Measurements from ENCODE around the gene CD300LD. TPM values are rescaled to one million over a fixed set of nuclear protein-coding genes. Genes with fewer than 3 reads are reported as not detected.
"Not testable (repeated sequence)": the region's sequence is repeated elsewhere in the genome, so short reads cannot be mapped to it uniquely, and the experiment has no call there.

The CD300LD gene
- total RNA-seq, 1 experiment from 2014 or later = not detected

DNA sequence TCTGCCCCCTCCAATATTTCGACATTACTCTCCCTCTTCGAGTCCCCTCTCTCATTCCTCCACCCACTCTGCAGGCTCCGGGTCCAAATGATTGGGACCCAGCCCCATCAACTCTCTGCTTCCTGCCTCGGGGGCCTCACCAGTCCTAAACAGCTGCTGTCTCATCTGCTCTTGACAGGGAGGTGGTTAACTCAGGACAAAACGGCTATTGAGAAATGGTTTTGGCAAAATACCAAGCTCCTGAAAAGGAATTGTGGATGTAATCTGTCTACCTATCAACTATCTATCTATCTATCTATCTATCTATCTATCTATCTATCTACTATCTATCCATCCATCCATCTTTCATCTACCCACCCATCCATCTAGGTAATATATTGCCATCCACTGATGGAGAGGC is 27.0 kb downstream of the CD300LD start:
- no peak overlapping the region for H3K9ac ChIP-seq (ENCODE audit: low read length)
- no peaks in the 10 kb centered on the region for H4K20me1 ChIP-seq (ENCODE audit: insufficient read depth, low read depth, low read length)
- H3K4me1 ChIP-seq (ENCODE audit: low read length) = no peaks in the 10 kb centered on the region
- H3K79me2 ChIP-seq (ENCODE audit: low read length) = no peaks in the 10 kb centered on the region
- no peaks in the 10 kb centered on the region for H3K9me3 ChIP-seq (ENCODE audit: low read length)
- no peak overlapping the region for H3K4me2 ChIP-seq (ENCODE audit: low read depth, low read length, poor library complexity, severe bottlenecking)
- DNase-seq = no peak
- no peak overlapping the region for H3K27ac ChIP-seq (ENCODE audit: low read length)
- no peaks in the 10 kb centered on the region for H3K9me2 ChIP-seq (replicated peaks; ENCODE audit: insufficient read depth, low read length)
- H3K4me3 ChIP-seq (ENCODE audit: low read length) = no peak overlapping the region
- no peaks in the 10 kb centered on the region for H3K36me3 ChIP-seq (ENCODE audit: insufficient read depth, low read length)
- H2AFZ ChIP-seq (ENCODE audit: low read length) = no peak overlapping the region
- no peaks in the 10 kb centered on the region for H3K27me3 ChIP-seq (ENCODE audit: low read length)

GRCh38 chr17:74563358-74563757 is 28.7 kb downstream of the CD300LD start:
- DNase-seq = no peak
- H3K27ac ChIP-seq (ENCODE audit: low read length) = no peak overlapping the region
- no peaks in the 10 kb centered on the region for H3K4me1 ChIP-seq (ENCODE audit: low read length)
- H3K4me2 ChIP-seq (ENCODE audit: low read depth, low read length, poor library complexity, severe bottlenecking) = no peak overlapping the region
- no peak overlapping the region for H3K9ac ChIP-seq (ENCODE audit: low read length)
- H3K36me3 ChIP-seq (ENCODE audit: insufficient read depth, low read length) = no peaks in the 10 kb centered on the region
- H3K4me3 ChIP-seq (ENCODE audit: low read length) = no peak overlapping the region
- no peaks in the 10 kb centered on the region for H3K9me3 ChIP-seq (ENCODE audit: low read length)
- H3K27me3 ChIP-seq (ENCODE audit: low read length) = no peaks in the 10 kb centered on the region
- no peak overlapping the region for H2AFZ ChIP-seq (ENCODE audit: low read length)
- no peaks in the 10 kb centered on the region for H3K9me2 ChIP-seq (replicated peaks; ENCODE audit: insufficient read depth, low read length)
- H3K79me2 ChIP-seq (ENCODE audit: low read length) = no peaks in the 10 kb centered on the region
- H4K20me1 ChIP-seq (ENCODE audit: insufficient read depth, low read depth, low read length) = no peaks in the 10 kb centered on the region

DNA sequence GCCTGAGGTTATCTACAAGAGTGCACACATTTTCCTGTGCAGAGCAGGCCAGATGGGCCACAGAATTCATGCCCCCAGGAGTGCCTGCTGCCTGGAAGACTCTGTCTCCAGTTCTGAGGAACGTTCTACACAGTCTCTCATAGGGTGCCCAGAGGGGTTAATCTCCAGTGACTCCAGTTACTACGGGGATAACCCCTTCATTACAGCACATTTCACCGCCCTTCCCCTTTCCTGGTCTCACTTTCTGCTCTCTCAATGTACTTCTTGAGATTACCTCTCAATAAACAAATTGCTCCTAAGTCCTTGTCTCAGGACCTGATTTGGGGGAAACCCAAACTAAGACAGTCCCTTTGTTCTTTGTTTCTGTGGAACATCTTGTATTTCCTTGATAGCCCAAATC is 30.5 kb downstream of the CD300LD start:
- no peaks in the 10 kb centered on the region for H3K4me1 ChIP-seq (ENCODE audit: low read length)
- no peak for DNase-seq

DNA sequence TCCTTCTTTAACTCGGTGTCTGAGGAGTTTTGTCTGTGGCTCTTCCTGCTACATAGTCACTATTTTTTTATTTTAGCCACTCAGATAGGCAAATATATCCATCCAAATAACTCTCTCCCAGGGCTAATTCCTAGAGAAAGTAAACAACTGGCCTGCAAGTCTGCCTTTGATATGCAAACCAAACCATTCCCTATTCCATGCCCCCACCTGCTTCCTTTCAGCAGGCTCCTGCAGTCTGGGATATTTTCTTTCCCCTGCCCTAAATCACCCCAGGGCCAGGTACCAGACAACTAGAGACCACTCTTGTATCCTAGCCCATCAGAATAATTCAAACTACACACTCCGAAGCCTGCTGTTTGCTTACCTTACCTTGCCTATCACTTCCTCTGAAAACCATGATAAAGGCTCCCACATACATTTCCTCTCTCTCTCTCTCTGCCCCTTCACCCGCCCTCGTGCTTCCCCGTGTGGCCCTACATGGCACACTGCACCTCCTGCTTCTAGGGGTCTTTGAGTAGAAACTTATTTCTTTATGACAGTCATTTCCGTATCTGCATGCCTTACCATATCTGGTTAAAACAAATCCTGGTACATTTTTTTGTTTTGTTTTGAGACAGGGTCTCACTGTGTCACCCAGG is 33.1 kb downstream of the CD300LD start:
- H3K9ac ChIP-seq (ENCODE audit: low read length) = no peak overlapping the region
- H2AFZ ChIP-seq (ENCODE audit: low read length) = no peak overlapping the region
- H3K9me3 ChIP-seq (ENCODE audit: low read length) = no peaks in the 10 kb centered on the region
- no peaks in the 10 kb centered on the region for H3K9me2 ChIP-seq (replicated peaks; ENCODE audit: insufficient read depth, low read length)
- H3K27me3 ChIP-seq (ENCODE audit: low read length) = no peaks in the 10 kb centered on the region
- no peak overlapping the region for H3K4me2 ChIP-seq (ENCODE audit: low read depth, low read length, poor library complexity, severe bottlenecking)
- H3K4me1 ChIP-seq (ENCODE audit: low read length) = no peaks in the 10 kb centered on the region
- H3K27ac ChIP-seq (ENCODE audit: low read length) = no peak overlapping the region
- DNase-seq = no peak
- H3K79me2 ChIP-seq (ENCODE audit: low read length) = no peaks in the 10 kb centered on the region
- no peaks in the 10 kb centered on the region for H3K36me3 ChIP-seq (ENCODE audit: insufficient read depth, low read length)
- H4K20me1 ChIP-seq (ENCODE audit: insufficient read depth, low read depth, low read length) = no peaks in the 10 kb centered on the region
- H3K4me3 ChIP-seq (ENCODE audit: low read length) = no peak overlapping the region

More for the DNA sequence above, 30.5 kb downstream of the CD300LD start:
- H3K27ac ChIP-seq (ENCODE audit: low read length) = no peak overlapping the region
- no peaks in the 10 kb centered on the region for H3K79me2 ChIP-seq (ENCODE audit: low read length)
- no peak overlapping the region for H3K4me2 ChIP-seq (ENCODE audit: low read depth, low read length, poor library complexity, severe bottlenecking)
- no peaks in the 10 kb centered on the region for H3K27me3 ChIP-seq (ENCODE audit: low read length)
- no peaks in the 10 kb centered on the region for H3K9me2 ChIP-seq (replicated peaks; ENCODE audit: insufficient read depth, low read length)
- no peaks in the 10 kb centered on the region for H3K9me3 ChIP-seq (ENCODE audit: low read length)
- H3K9ac ChIP-seq (ENCODE audit: low read length) = no peak overlapping the region
- no peaks in the 10 kb centered on the region for H3K36me3 ChIP-seq (ENCODE audit: insufficient read depth, low read length)
- H2AFZ ChIP-seq (ENCODE audit: low read length) = no peak overlapping the region
- H3K4me3 ChIP-seq (ENCODE audit: low read length) = no peak overlapping the region
- no peaks in the 10 kb centered on the region for H4K20me1 ChIP-seq (ENCODE audit: insufficient read depth, low read depth, low read length)

- H3K9ac ChIP-seq (ENCODE audit: low read length); H3K79me2 ChIP-seq (ENCODE audit: low read length); H3K36me3 ChIP-seq (ENCODE audit: insufficient read depth, low read length); H3K4me3 ChIP-seq (ENCODE audit: low read length); H2AFZ ChIP-seq (ENCODE audit: low read length); H3K4me1 ChIP-seq (ENCODE audit: low read length); H3K4me2 ChIP-seq (ENCODE audit: low read depth, low read length, poor library complexity, severe bottlenecking); H3K9me2 ChIP-seq (replicated peaks; ENCODE audit: insufficient read depth, low read length); H3K27me3 ChIP-seq (ENCODE audit: low read length); H4K20me1 ChIP-seq (ENCODE audit: insufficient read depth, low read depth, low read length); DNase-seq; H3K27ac ChIP-seq (ENCODE audit: low read length); H3K9me3 ChIP-seq (ENCODE audit: low read length): not testable (repeated sequence)
Observed at GRCh38 chr17:74558402-74558801, 33.7 kb downstream of the CD300LD start.

DNA sequence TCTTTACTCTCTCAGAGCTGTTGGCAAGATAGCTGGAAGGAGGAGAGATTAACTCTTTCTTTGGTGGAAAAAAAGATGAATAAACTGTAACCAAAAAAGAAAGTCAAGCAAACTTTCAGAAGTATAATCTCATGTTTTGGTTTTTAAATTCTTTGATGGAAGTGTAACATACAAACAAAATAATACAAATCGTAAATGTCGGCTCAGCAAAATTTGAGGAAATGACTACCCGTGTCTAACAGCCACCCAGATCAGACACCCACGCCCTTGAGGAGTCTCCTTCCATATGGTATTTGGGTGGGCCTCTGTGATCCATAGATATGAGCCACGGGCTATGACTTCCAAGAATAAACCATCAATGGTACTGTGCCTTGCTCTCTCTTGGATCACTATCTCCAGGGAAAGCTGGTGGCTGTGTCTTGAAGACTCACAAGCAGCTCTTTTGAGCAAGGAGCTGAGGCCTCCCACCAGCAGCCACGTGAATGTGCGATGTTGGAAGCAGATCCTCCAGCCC is 36.6 kb downstream of the CD300LD start:
- Histone ChIP-seq H3K9me3 (ENCODE audit: low read length) (no peaks in the 10 kb centered on the region), H3K9ac (ENCODE audit: low read length) (no peak overlapping the region), H3K27ac (ENCODE audit: low read length) (no peak overlapping the region), H3K4me3 (ENCODE audit: low read length) (no peak overlapping the region), H2AFZ (ENCODE audit: low read length) (no peak overlapping the region), H3K4me1 (ENCODE audit: low read length) (no peaks in the 10 kb centered on the region), H3K27me3 (ENCODE audit: low read length) (no peaks in the 10 kb centered on the region), H3K36me3 (ENCODE audit: insufficient read depth, low read length) (no peaks in the 10 kb centered on the region), H3K79me2 (ENCODE audit: low read length) (no peaks in the 10 kb centered on the region), H4K20me1 (ENCODE audit: insufficient read depth, low read depth, low read length) (no peaks in the 10 kb centered on the region), H3K4me2 (ENCODE audit: low read depth, low read length, poor library complexity, severe bottlenecking) (no peak overlapping the region), H3K9me2 (replicated peaks; ENCODE audit: insufficient read depth, low read length) (no peaks in the 10 kb centered on the region)
- no peak for DNase-seq

DNA sequence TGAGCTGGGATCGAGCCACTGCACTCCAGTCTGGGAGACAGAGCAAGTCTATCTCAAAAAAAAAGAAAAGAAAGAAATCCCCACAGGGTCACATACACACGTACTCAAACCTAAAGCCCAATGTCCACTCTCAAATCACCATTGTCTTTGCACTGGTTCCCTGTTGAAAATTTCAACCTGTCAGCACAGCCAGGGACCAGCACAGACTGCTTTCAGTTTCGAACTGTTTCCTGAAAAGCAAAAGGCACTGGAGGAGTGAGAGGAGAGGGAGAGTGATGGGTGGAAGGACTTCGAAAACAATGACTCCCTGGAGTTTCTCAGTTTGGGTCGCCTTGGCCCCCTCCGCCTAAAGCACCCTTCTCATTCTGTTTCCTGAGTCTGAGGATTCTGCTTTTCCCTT is 37.2 kb downstream of the CD300LD start:
- H3K9me2 ChIP-seq (replicated peaks; ENCODE audit: insufficient read depth, low read length) = no peaks in the 10 kb centered on the region
- no peak overlapping the region for H3K4me2 ChIP-seq (ENCODE audit: low read depth, low read length, poor library complexity, severe bottlenecking)
- no peaks in the 10 kb centered on the region for H3K36me3 ChIP-seq (ENCODE audit: insufficient read depth, low read length)
- H3K4me1 ChIP-seq (ENCODE audit: low read length) = no peaks in the 10 kb centered on the region
- no peaks in the 10 kb centered on the region for H3K79me2 ChIP-seq (ENCODE audit: low read length)
- no peak overlapping the region for H3K9ac ChIP-seq (ENCODE audit: low read length)
- no peak overlapping the region for H3K27ac ChIP-seq (ENCODE audit: low read length)
- H3K4me3 ChIP-seq (ENCODE audit: low read length) = no peak overlapping the region
- H3K9me3 ChIP-seq (ENCODE audit: low read length) = no peaks in the 10 kb centered on the region
- no peaks in the 10 kb centered on the region for H4K20me1 ChIP-seq (ENCODE audit: insufficient read depth, low read depth, low read length)
- H2AFZ ChIP-seq (ENCODE audit: low read length) = no peak overlapping the region
- DNase-seq = no peak
- H3K27me3 ChIP-seq (ENCODE audit: low read length) = no peaks in the 10 kb centered on the region

GRCh38 chr17:74552037-74552436 is 40.0 kb downstream of the CD300LD start:
- Histone ChIP-seq H3K4me3 (ENCODE audit: low read length) (no peak overlapping the region), H3K4me1 (ENCODE audit: low read length) (no peaks in the 10 kb centered on the region), H3K27me3 (ENCODE audit: low read length) (no peaks in the 10 kb centered on the region), H3K9me2 (replicated peaks; ENCODE audit: insufficient read depth, low read length) (no peaks in the 10 kb centered on the region), H3K9ac (ENCODE audit: low read length) (no peak overlapping the region), H3K79me2 (ENCODE audit: low read length) (no peaks in the 10 kb centered on the region), H3K9me3 (ENCODE audit: low read length) (no peaks in the 10 kb centered on the region), H3K27ac (ENCODE audit: low read length) (no peak overlapping the region), H4K20me1 (ENCODE audit: insufficient read depth, low read depth, low read length) (no peaks in the 10 kb centered on the region), H3K36me3 (ENCODE audit: insufficient read depth, low read length) (no peaks in the 10 kb centered on the region), H2AFZ (ENCODE audit: low read length) (no peak overlapping the region), H3K4me2 (ENCODE audit: low read depth, low read length, poor library complexity, severe bottlenecking) (no peak overlapping the region)
- DNase-seq = no peak

Measured in Karpas-422 (cell line).